OCI-LY7 (cell line): ENCODE results near the gene INSR. TPM values are rescaled to one million over a fixed set of nuclear protein-coding genes. Genes with fewer than 3 reads are reported as not detected.

ENCODE experiments used
- BruUV-seq: library from RNA; stranded (reverse); fragments of 400-500 nt; replicated peaks from 2 replicates; lab custom pipeline; 2021; lab: Mats Ljungman, UMichigan
- CTCF ChIA-PET: fragments of 300-600 bp; sonication (Branson Sonifier 250); formaldehyde crosslinking; loops from one replicate; lab custom pipeline; 2022; ENCODE audit warnings: antibody characterized with exemption; ENCODE audit not compliant: unreplicated experiment; lab: Charles Lee
- POLR2A ChIA-PET: fragments of 300-600 bp; sonication (Branson Sonifier 250); formaldehyde crosslinking; loops from one replicate; lab custom pipeline; 2022; ENCODE audit warnings: antibody characterized with exemption; lab: Charles Lee
- DNase-seq: peaks from one replicate; pipeline ENCODE4 v3.0.0-alpha.2; 2015; ENCODE audit warnings: low spot score
- H2AFZ ChIP-seq: fragments of 200-600 bp; sonication (generic), shearing (Covaris generic); 2 replicates; pipeline ENCODE4 v1.6.1; 2014; ENCODE audit warnings: mild to moderate bottlenecking, antibody characterized with exemption, low read length, moderate library complexity
- H3K27ac ChIP-seq: fragments of 200-600 bp; sonication (generic); 2 replicates; pipeline ENCODE4 v1.5.1; 2014; ENCODE audit warnings: mixed run types, low read depth, mild to moderate bottlenecking, moderate library complexity, low read length, inconsistent platforms; ENCODE audit not compliant: poor library complexity, severe bottlenecking
- H3K36me3 ChIP-seq: fragments of 200-600 bp; sonication (generic); 2 replicates; pipeline ENCODE4 v1.6.1; 2014; ENCODE audit warnings: mild to moderate bottlenecking, antibody characterized with exemption, low read length, moderate library complexity, mixed read lengths; ENCODE audit not compliant: insufficient read depth
- H3K4me1 ChIP-seq: fragments of 200-600 bp; sonication (generic); 2 replicates; pipeline ENCODE4 v1.5.1; 2014; ENCODE audit warnings: mild to moderate bottlenecking, low read length; ENCODE audit not compliant: insufficient read depth, poor library complexity, severe bottlenecking
- H3K4me2 ChIP-seq: fragments of 200-600 bp; sonication (generic); 2 replicates; pipeline ENCODE4 v1.6.1; 2014; ENCODE audit warnings: mild to moderate bottlenecking, low read length
- H3K4me3 ChIP-seq: fragments of 200-600 bp; sonication (generic); 2 replicates; pipeline ENCODE4 v1.5.1; 2014; ENCODE audit warnings: mild to moderate bottlenecking, low read depth, low read length; ENCODE audit not compliant: poor library complexity, severe bottlenecking
- H3K79me2 ChIP-seq: fragments of 200-600 bp; sonication (generic); 2 replicates; pipeline ENCODE4 v1.6.1; 2016; ENCODE audit warnings: low read depth, mild to moderate bottlenecking, low read length, moderate library complexity, mixed read lengths; ENCODE audit not compliant: insufficient read depth
- H3K9me2 ChIP-seq: fragments of 200-600 bp; sonication (generic); 2 replicates; pipeline ENCODE4 v1.6.1; 2016; ENCODE audit warnings: mild to moderate bottlenecking, low read length, mixed read lengths; ENCODE audit not compliant: insufficient read depth
- H3K9me3 ChIP-seq: fragments of 200-600 bp; sonication (generic); 2 replicates; pipeline ENCODE4 v1.6.1; 2014; ENCODE audit warnings: mild to moderate bottlenecking, mixed run types, low read length, mixed read lengths
- H4K20me1 ChIP-seq: fragments of 200-600 bp; sonication (generic); 2 replicates; pipeline ENCODE4 v1.6.1; 2014; ENCODE audit warnings: mild to moderate bottlenecking, antibody characterized with exemption, low read length, moderate library complexity, mixed read lengths; ENCODE audit not compliant: insufficient read depth
- EZH2phosphoT487 ChIP-seq: fragments of 200-600 bp; sonication (generic); IDR thresholded peaks from 2 replicates; pipeline ENCODE4 v1.6.1; 2018; ENCODE audit warnings: low read depth, borderline replicate concordance, mild to moderate bottlenecking, mixed run types, antibody characterized with exemption, low read length, moderate library complexity, mixed read lengths
- intact Hi-C: fragments of 100-400 bp; cut with micrococcal nuclease; formaldehyde crosslinking; loops from one replicate; pipeline ENCODE4 v1.10.0; 2022; ENCODE audit not compliant: unreplicated experiment
- total RNA-seq, 2 experiments: library from RNA; depleted of rRNA in 1 of 2; stranded (reverse); fragments of >200 nt in 1 of 2; shearing (Covaris generic) in 1 of 2; gene quantifications; 2 replicates each; pipeline ENCODE4 v1.2.3, GENCODE V29; 2014 to 2022
- TF ChIP-seq, protein P1 (sequence below): fragments of 200-600 bp; sonication (generic); conservative IDR thresholded peaks from 2 replicates; pipeline ENCODE4 v1.5.1; 2014; ENCODE audit warnings: mild to moderate bottlenecking, antibody characterized with exemption, low read length, moderate library complexity, mixed read lengths

Gene INSR
- total RNA-seq, 2 experiments from 2014 or later: 57.7 to 74.0 TPM

GRCh38 chr19:7197119-7197759, 97.0 kb downstream of the INSR start:
- H3K9me2 ChIP-seq: no peaks in the 10 kb centered on the region
- H3K36me3 ChIP-seq: no peaks in the 10 kb centered on the region
- POLR2A ChIA-PET: interaction anchor here (0.5 to 0.7 kb wide), 4 partner anchors 17 to 27 kb away, joined by 3 read pairs; no protein-coding TSS in a partner anchor
- peaks cover 21% of the 10 kb centered on the region; the same call in 1 of the 2 replicates for H3K79me2 ChIP-seq
- H3K4me1 ChIP-seq: peaks cover 50% of the 10 kb centered on the region
- CTCF ChIA-PET: no interaction called here
- H3K4me3 ChIP-seq: peak overlapping the region; percentile 75
- intact Hi-C loops: no loop called here
- no peaks in the 10 kb centered on the region for H4K20me1 ChIP-seq
- H3K4me2 ChIP-seq: peak overlapping the region; percentile 77
- TSS peak; percentile 71 for BruUV-seq
- peak overlapping the region; percentile 77; the same call in 1 of the 2 replicates for H2AFZ ChIP-seq
- H3K9me3 ChIP-seq: no peaks in the 10 kb centered on the region
- TF ChIP-seq, protein P1, sequence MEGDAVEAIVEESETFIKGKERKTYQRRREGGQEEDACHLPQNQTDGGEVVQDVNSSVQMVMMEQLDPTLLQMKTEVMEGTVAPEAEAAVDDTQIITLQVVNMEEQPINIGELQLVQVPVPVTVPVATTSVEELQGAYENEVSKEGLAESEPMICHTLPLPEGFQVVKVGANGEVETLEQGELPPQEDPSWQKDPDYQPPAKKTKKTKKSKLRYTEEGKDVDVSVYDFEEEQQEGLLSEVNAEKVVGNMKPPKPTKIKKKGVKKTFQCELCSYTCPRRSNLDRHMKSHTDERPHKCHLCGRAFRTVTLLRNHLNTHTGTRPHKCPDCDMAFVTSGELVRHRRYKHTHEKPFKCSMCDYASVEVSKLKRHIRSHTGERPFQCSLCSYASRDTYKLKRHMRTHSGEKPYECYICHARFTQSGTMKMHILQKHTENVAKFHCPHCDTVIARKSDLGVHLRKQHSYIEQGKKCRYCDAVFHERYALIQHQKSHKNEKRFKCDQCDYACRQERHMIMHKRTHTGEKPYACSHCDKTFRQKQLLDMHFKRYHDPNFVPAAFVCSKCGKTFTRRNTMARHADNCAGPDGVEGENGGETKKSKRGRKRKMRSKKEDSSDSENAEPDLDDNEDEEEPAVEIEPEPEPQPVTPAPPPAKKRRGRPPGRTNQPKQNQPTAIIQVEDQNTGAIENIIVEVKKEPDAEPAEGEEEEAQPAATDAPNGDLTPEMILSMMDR: 0 out of 2 replicates have a peak, but pooled peaks have one; percentile 0
- TF ChIP-seq EZH2phosphoT487: no peak
- peak; percentile 94 for DNase-seq
- peak overlapping the region; percentile 72 for H3K27ac ChIP-seq

DNA sequence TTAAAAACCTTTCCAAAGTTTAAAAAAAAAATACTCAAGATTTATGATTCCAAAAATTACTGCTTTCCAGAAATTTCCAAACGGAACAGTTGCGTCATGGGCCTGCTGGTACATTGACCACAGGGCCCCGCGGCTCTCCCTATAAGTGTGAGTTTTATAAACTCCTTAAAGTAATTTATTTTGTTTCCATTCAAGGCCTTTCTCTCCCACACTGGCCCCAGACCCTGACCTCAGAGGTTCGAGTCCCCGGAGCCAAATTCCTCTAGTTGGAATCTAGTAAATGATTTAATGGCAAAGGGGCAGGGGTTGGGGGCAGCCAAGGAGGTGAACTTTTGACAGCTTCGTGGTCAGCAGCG, 97.5 kb downstream of the INSR start:
- H3K27ac ChIP-seq: no peak overlapping the region
- intact Hi-C loops: no loop called here

More for the DNA sequence above, 97.5 kb downstream of the INSR start:
- no peak for DNase-seq
- Histone ChIP-seq H3K36me3 (no peaks in the 10 kb centered on the region), H3K9me3 (no peaks in the 10 kb centered on the region), H3K79me2 (peaks cover 18% of the 10 kb centered on the region; the same call in 1 of the 2 replicates), H2AFZ (peak overlapping the region; percentile 77; the same call in 1 of the 2 replicates), H3K9me2 (no peaks in the 10 kb centered on the region), H3K4me3 (peak overlapping the region; percentile 75), H4K20me1 (no peaks in the 10 kb centered on the region), H3K4me2 (peak overlapping the region; percentile 77), H3K4me1 (peaks cover 51% of the 10 kb centered on the region)
- ChIA-PET POLR2A (interaction anchor here (0.5 to 0.7 kb wide), 4 partner anchors 17 to 27 kb away, joined by 3 read pairs; no protein-coding TSS in a partner anchor), CTCF (no interaction called here)
- TF ChIP-seq, protein P1: no peak
- TF ChIP-seq EZH2phosphoT487: no peak
- BruUV-seq: no TSS peak
